GM12891 (cell line): ENCODE results near the gene PHF3.

Source experiments
- PAX5 ChIP-seq: IDR thresholded peaks from 2 replicates; pipeline ENCODE4 v1.6.1; 2011; ENCODE audit warnings: low read length, moderate library complexity, mild to moderate bottlenecking; ENCODE audit not compliant: insufficient read depth, severe bottlenecking
- TAF1 ChIP-seq: IDR thresholded peaks from 2 replicates; pipeline ENCODE4 v1.6.1; 2011; ENCODE audit warnings: low read depth, low read length, control low read depth

DNA sequence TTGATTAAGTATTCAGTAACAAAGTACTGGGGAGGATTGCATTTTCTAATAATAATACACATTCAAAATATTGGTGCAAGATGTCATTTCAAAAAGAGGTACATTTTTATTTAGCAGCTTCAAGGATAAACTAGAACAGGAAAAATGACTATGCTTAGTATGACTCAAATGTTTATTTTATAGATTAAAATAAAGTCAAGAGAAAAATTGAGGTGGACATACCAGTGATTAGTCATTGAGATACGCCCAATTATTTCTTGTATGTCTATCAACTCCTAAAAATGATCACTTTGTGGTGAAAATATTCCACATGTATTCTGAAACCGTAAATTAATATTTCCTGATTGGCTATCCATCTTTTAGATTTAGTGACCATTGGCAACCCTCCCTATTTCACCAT lies 96.7 kb downstream of the PHF3 start:
- TF ChIP-seq TAF1 (no peak), PAX5 (no peak)
